WTC11 (cell line): ENCODE measurements around the gene STK39. TPM values are rescaled to one million over a fixed set of nuclear protein-coding genes. Genes with fewer than 3 reads are reported as not detected.

Experiments used
- ATAC-seq: fragments of 200-7000 bp; cut with Tn5 transposase; 2 replicates; pipeline ENCODE4 v1.10.0; 2021; ENCODE audit warnings: mild to moderate bottlenecking, moderate library complexity
- CTCF ChIA-PET: fragments of 300-600 bp; sonication (Branson Sonifier 250); formaldehyde crosslinking; loops from one replicate; lab custom pipeline; 2021; ENCODE audit warnings: antibody characterized with exemption; lab: Charles Lee
- POLR2A ChIA-PET: fragments of 350-600 bp; sonication (Branson Sonifier 250); formaldehyde crosslinking; loops from one replicate; lab custom pipeline; 2021; ENCODE audit warnings: antibody characterized with exemption; lab: Charles Lee
- DNase-seq: peaks from one replicate; pipeline ENCODE4 v3.0.0; 2021; ENCODE audit warnings: low spot score
- H3K27ac Mint-ChIP-seq: 2 replicates; pipeline ENCODE4 v1.8.0; 2021; ENCODE audit warnings: mixed read lengths
- H3K27me3 Mint-ChIP-seq: 2 replicates; pipeline ENCODE4 v1.8.0; 2021; ENCODE audit warnings: low read depth, mild to moderate bottlenecking, moderate library complexity, mixed read lengths
- H3K36me3 Mint-ChIP-seq: 2 replicates; pipeline ENCODE4 v1.8.0; 2021; ENCODE audit warnings: mixed read lengths
- H3K4me1 Mint-ChIP-seq: 2 replicates; pipeline ENCODE4 v1.8.0; 2022; ENCODE audit warnings: mixed read lengths
- H3K4me3 Mint-ChIP-seq: 2 replicates; pipeline ENCODE4 v1.8.0; 2021; ENCODE audit warnings: mild to moderate bottlenecking, moderate library complexity, mixed read lengths
- H3K9me3 Mint-ChIP-seq: 2 replicates; pipeline ENCODE4 v1.8.0; 2021; ENCODE audit warnings: mixed read lengths
- ATF6 ChIP-seq: sonication (generic); formaldehyde crosslinking; IDR thresholded peaks from 2 replicates; pipeline ENCODE4 v1.8.1; 2023; ENCODE audit warnings: mild to moderate bottlenecking, missing genetic modification reagents
- CDX4 ChIP-seq: fragments of 250-450 bp; sonication (Bioruptor Pico); IDR thresholded peaks from 2 replicates; pipeline ENCODE4 v1.9.0; 2021; ENCODE audit warnings: moderate library complexity, mild to moderate bottlenecking, inconsistent platforms, borderline replicate concordance
- CREM ChIP-seq: sonication (generic); formaldehyde crosslinking; IDR thresholded peaks from 2 replicates; pipeline ENCODE4 v1.8.1; 2022; ENCODE audit warnings: mild to moderate bottlenecking, missing genetic modification reagents, moderate library complexity
- E2F5 ChIP-seq: sonication (generic); formaldehyde crosslinking; IDR thresholded peaks from 2 replicates; pipeline ENCODE4 v1.8.1; 2022; ENCODE audit warnings: mild to moderate bottlenecking, moderate library complexity, missing genetic modification reagents
- FOXP1 ChIP-seq: sonication (generic); formaldehyde crosslinking; IDR thresholded peaks from 2 replicates; pipeline ENCODE4 v1.8.0; 2022; ENCODE audit warnings: missing genetic modification reagents, mild to moderate bottlenecking, moderate library complexity, borderline replicate concordance
- GABPB1 ChIP-seq: sonication (generic); formaldehyde crosslinking; IDR thresholded peaks from 2 replicates; pipeline ENCODE4 v1.8.1; 2023; ENCODE audit warnings: mild to moderate bottlenecking, missing genetic modification reagents
- GRHL2 ChIP-seq: fragments of 250-450 bp; sonication (Bioruptor Pico); IDR thresholded peaks from 2 replicates; pipeline ENCODE4 v1.8.0; 2022; ENCODE audit warnings: mild to moderate bottlenecking, moderate library complexity; ENCODE audit not compliant: insufficient replicate concordance, severe bottlenecking
- JUN ChIP-seq: sonication (generic); formaldehyde crosslinking; IDR thresholded peaks from 2 replicates; pipeline ENCODE4 v1.8.0; 2023; ENCODE audit warnings: mild to moderate bottlenecking, missing genetic modification reagents
- KAT7 ChIP-seq: sonication (generic); formaldehyde crosslinking; IDR thresholded peaks from 2 replicates; pipeline ENCODE4 v1.8.1; 2023; ENCODE audit warnings: missing genetic modification reagents, mild to moderate bottlenecking, borderline replicate concordance
- NFYB ChIP-seq: sonication (generic); formaldehyde crosslinking; conservative IDR thresholded peaks from 2 replicates; pipeline ENCODE4 v1.8.0; 2022; ENCODE audit warnings: low read depth, missing genetic modification reagents
- OVOL2 ChIP-seq: fragments of 250-450 bp; sonication (Bioruptor Pico); IDR thresholded peaks from 2 replicates; pipeline ENCODE4 v1.9.0; 2021; ENCODE audit warnings: mild to moderate bottlenecking, borderline replicate concordance
- PRDM15 ChIP-seq: sonication (generic); formaldehyde crosslinking; IDR thresholded peaks from 2 replicates; pipeline ENCODE4 v1.8.0; 2022; ENCODE audit warnings: missing genetic modification reagents
- STAT6 ChIP-seq: sonication (generic); formaldehyde crosslinking; conservative IDR thresholded peaks from 2 replicates; pipeline ENCODE4 v1.8.1; 2023; ENCODE audit warnings: mild to moderate bottlenecking, low read depth, missing genetic modification reagents, moderate library complexity
- TEAD1 ChIP-seq: sonication (generic); formaldehyde crosslinking; IDR thresholded peaks from 2 replicates; pipeline ENCODE4 v1.8.0; 2022; ENCODE audit warnings: mild to moderate bottlenecking, missing genetic modification reagents
- ZBTB43 ChIP-seq: sonication (generic); formaldehyde crosslinking; IDR thresholded peaks from 2 replicates; pipeline ENCODE4 v1.8.1; 2023; ENCODE audit warnings: mild to moderate bottlenecking, missing genetic modification reagents
- ZNF219 ChIP-seq: sonication (generic); formaldehyde crosslinking; IDR thresholded peaks from 2 replicates; pipeline ENCODE4 v1.8.0; 2023; ENCODE audit warnings: missing genetic modification reagents, mild to moderate bottlenecking, borderline replicate concordance
- ZNF425 ChIP-seq: fragments of 250-450 bp; sonication (Bioruptor Pico); conservative IDR thresholded peaks from 2 replicates; pipeline ENCODE4 v1.9.0; 2021; ENCODE audit warnings: mild to moderate bottlenecking
- total RNA-seq: library from RNA; stranded (reverse); gene quantifications from 3 replicates; pipeline ENCODE4 v1.2.3, GENCODE V29; 2021

Gene STK39
- total RNA-seq, 1 experiment from 2014 or later, result 20.5 TPM

GRCh38 chr2:168256448-168256847 lies 9.1 kb upstream of the STK39 start:
- Mint-ChIP-seq H3K9me3 (peaks cover 31% of the 10 kb centered on the region), H3K27ac (no peak overlapping the region)
- POLR2A ChIA-PET, result no interaction called here
- 0 out of 2 replicates have a peak, but pooled peaks have one; percentile 48 for TF ChIP-seq GABPB1
- no peak for TF ChIP-seq PRDM15 (CRISPR knock-in tag)
- no peak for TF ChIP-seq CREM (CRISPR knock-in tag)
- TF ChIP-seq, all 79 proteins: peak for 1
- peaks cover 6% of the 10 kb centered on the region; the same call in 1 of the 2 replicates for H3K27me3 Mint-ChIP-seq
- no peak overlapping the region for H3K4me3 Mint-ChIP-seq
- DNase-seq (no peak), ATAC-seq (no peak)
- H3K36me3 Mint-ChIP-seq, result peaks cover 12% of the 10 kb centered on the region
- CTCF ChIA-PET, result no interaction called here
- no peaks in the 10 kb centered on the region for H3K4me1 Mint-ChIP-seq

- POLR2A ChIA-PET, result no interaction called here
- CTCF ChIA-PET, result no interaction called here
- H3K4me1 Mint-ChIP-seq, result no peaks in the 10 kb centered on the region
- TF ChIP-seq ZNF425 (CRISPR knock-in tag), result no peak
- TF ChIP-seq TEAD1 (CRISPR knock-in tag), result no peak
- no peak for TF ChIP-seq ZNF219 (CRISPR knock-in tag)
- TF ChIP-seq GABPB1, result no peak
- TF ChIP-seq STAT6 (CRISPR knock-in tag), result no peak
- TF ChIP-seq CDX4, result no peak
- no peak for TF ChIP-seq NFYB (CRISPR knock-in tag)
- TF ChIP-seq FOXP1 (CRISPR knock-in tag), result no peak
- no peak for TF ChIP-seq ZBTB43
- no peak for TF ChIP-seq ATF6 (CRISPR knock-in tag)
- no peak for TF ChIP-seq JUN (CRISPR knock-in tag)
- TF ChIP-seq E2F5 (CRISPR knock-in tag), result no peak
- TF ChIP-seq KAT7 (CRISPR knock-in tag), result no peak
- no peak for TF ChIP-seq OVOL2 (CRISPR knock-in tag)
- TF ChIP-seq GRHL2 (CRISPR knock-in tag), result no peak
Measured at GRCh38 chr2:168255866-168256265, 8.5 kb upstream of the STK39 start.

More at GRCh38 chr2:168255866-168256265, 8.5 kb upstream of the STK39 start:
- ATAC-seq, result no peak
- H3K4me3 Mint-ChIP-seq, result no peak overlapping the region
- peaks cover 26% of the 10 kb centered on the region for H3K9me3 Mint-ChIP-seq
- DNase-seq, result no peak
- H3K27ac Mint-ChIP-seq, result no peak overlapping the region; the same call in 1 of the 2 replicates
- H3K27me3 Mint-ChIP-seq, result peaks cover 6% of the 10 kb centered on the region; the same call in 1 of the 2 replicates
- H3K36me3 Mint-ChIP-seq, result peaks cover 12% of the 10 kb centered on the region
